Activated CD8-positive, alpha-beta T cell treated with anti-CD3 and anti-CD28 coated beads for 36 hours (primary cell): Measurements from ENCODE around the gene NOM1. TPM values are rescaled to one million over a fixed set of nuclear protein-coding genes. Genes with fewer than 3 reads are reported as not detected.

ENCODE experiments used
- ATAC-seq: fragments of 200-7000 bp; cut with Tn5 transposase; one replicate; pipeline ENCODE4 v1.10.0; 2021; ENCODE audit warnings: mild to moderate bottlenecking, moderate library complexity
- CTCF ChIA-PET: fragments of 350-600 bp; sonication (Branson Sonifier 250); formaldehyde crosslinking; loops from one replicate; lab custom pipeline; 2021; ENCODE audit warnings: antibody characterized with exemption; lab: Charles Lee
- POLR2A ChIA-PET: fragments of 350-600 bp; sonication (Branson Sonifier 250); formaldehyde crosslinking; loops from one replicate; lab custom pipeline; 2021; ENCODE audit warnings: antibody characterized with exemption; lab: Charles Lee
- DNase-seq: peaks from one replicate; pipeline ENCODE4 v3.0.0-alpha.2; 2020
- H3K27ac Mint-ChIP-seq: one replicate; pipeline ENCODE4 v1.8.0; 2021; ENCODE audit warnings: mild to moderate bottlenecking, mixed read lengths
- H3K27me3 Mint-ChIP-seq: one replicate; pipeline ENCODE4 v1.8.0; 2021; ENCODE audit warnings: mixed read lengths
- H3K36me3 Mint-ChIP-seq: one replicate; pipeline ENCODE4 v1.8.0; 2021; ENCODE audit warnings: low read depth, mixed read lengths
- H3K4me1 Mint-ChIP-seq: one replicate; pipeline ENCODE4 v1.8.0; 2021; ENCODE audit warnings: low read depth, mixed read lengths
- H3K4me3 Mint-ChIP-seq: one replicate; pipeline ENCODE4 v1.8.0; 2021; ENCODE audit warnings: mild to moderate bottlenecking, moderate library complexity, mixed read lengths
- H3K9me3 Mint-ChIP-seq: one replicate; pipeline ENCODE4 v1.8.0; 2021; ENCODE audit warnings: mixed read lengths
- CTCF ChIP-seq: fragments of 200-600 bp; IDR thresholded peaks from one replicate; pipeline ENCODE4 v1.8.0; 2022; ENCODE audit warnings: antibody characterized with exemption, mild to moderate bottlenecking
- intact Hi-C: fragments of 100-400 bp; cut with micrococcal nuclease; formaldehyde crosslinking; loops from one replicate; pipeline ENCODE4 v1.10.0; 2022
- total RNA-seq, 2 experiments: library from RNA; stranded (reverse); gene quantifications; one replicate each; pipeline ENCODE4 v1.2.3, GENCODE V29; 2021

NOM1 gene
- total RNA-seq, 2 experiments from 2014 or later = 32.4 to 34.0 TPM

- no peaks in the 10 kb centered on the region for H3K36me3 Mint-ChIP-seq
- no peak for TF ChIP-seq CTCF
- peaks cover 70% of the 10 kb centered on the region for H3K27me3 Mint-ChIP-seq
- H3K27ac Mint-ChIP-seq = no peak overlapping the region
- no peak overlapping the region for H3K4me3 Mint-ChIP-seq
- ChIA-PET CTCF (no interaction called here), POLR2A (interaction anchor here (1.0 kb wide), 1 partner anchor 17 kb away, joined by 5 read pairs; no protein-coding TSS in a partner anchor)
- ATAC-seq = no peak
- H3K9me3 Mint-ChIP-seq = no peaks in the 10 kb centered on the region
- DNase-seq = no peak
- H3K4me1 Mint-ChIP-seq = peaks cover 19% of the 10 kb centered on the region
- intact Hi-C loops = loop anchor here (10.0 kb wide), 1 partner anchor 1499 kb away; no protein-coding TSS in a partner anchor
Measured at GRCh38 chr7:157003445-157003755, 53.9 kb downstream of the NOM1 start.

DNA sequence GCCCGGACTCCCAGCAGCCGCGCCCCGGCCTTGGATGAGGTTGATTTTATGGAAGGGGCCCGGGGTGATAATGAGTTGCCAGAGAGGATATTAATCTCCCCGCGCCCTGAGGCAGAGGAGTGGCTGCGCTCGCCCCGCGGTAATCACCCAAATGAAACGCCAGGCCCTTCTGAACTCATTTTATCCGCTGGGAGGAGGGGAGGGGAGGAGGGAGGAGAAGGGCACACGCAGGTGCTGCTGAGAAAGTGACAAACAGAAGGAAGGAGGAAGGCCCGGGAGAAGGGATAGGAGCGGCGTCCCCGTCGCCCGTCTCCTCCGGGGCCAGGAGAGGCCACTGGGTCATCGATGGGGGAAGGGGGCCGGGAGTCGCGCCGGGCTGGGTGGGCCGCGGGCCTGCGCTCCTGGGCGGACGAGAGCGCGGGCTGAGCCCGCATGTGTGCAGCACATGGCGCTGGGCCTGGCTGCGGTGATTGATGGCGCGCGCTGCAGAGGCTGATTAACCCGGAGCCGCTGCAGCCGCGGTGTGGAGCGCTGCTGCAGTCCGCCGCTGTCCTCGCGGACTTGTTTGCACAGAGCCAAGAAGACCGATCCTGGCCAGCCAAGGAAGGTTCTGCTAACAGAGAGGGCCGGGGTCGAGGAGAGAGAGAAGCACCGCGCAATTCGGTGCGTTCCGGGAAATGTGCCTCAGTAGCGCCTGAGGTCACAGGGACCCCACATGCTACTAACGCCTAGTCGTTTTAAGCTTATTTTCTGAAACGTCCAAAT is 54.4 kb downstream of the NOM1 start:
- Mint-ChIP-seq H3K4me1 (peaks cover 19% of the 10 kb centered on the region), H3K27me3 (peaks cover 70% of the 10 kb centered on the region), H3K4me3 (no peak overlapping the region), H3K27ac (no peak overlapping the region), H3K9me3 (no peaks in the 10 kb centered on the region), H3K36me3 (no peaks in the 10 kb centered on the region)
- DNase-seq (no peak), ATAC-seq (no peak)
- intact Hi-C loops = loop anchor here (10.0 kb wide), 1 partner anchor 1499 kb away; no protein-coding TSS in a partner anchor
- TF ChIP-seq CTCF = no peak
- CTCF ChIA-PET = interaction anchor here (1.2 kb wide), 1 partner anchor 14 kb away, joined by 3 read pairs; no protein-coding TSS in a partner anchor
- POLR2A ChIA-PET = interaction anchor here (1.0 kb wide), 1 partner anchor 16 kb away, joined by 5 read pairs; no protein-coding TSS in a partner anchor

DNA sequence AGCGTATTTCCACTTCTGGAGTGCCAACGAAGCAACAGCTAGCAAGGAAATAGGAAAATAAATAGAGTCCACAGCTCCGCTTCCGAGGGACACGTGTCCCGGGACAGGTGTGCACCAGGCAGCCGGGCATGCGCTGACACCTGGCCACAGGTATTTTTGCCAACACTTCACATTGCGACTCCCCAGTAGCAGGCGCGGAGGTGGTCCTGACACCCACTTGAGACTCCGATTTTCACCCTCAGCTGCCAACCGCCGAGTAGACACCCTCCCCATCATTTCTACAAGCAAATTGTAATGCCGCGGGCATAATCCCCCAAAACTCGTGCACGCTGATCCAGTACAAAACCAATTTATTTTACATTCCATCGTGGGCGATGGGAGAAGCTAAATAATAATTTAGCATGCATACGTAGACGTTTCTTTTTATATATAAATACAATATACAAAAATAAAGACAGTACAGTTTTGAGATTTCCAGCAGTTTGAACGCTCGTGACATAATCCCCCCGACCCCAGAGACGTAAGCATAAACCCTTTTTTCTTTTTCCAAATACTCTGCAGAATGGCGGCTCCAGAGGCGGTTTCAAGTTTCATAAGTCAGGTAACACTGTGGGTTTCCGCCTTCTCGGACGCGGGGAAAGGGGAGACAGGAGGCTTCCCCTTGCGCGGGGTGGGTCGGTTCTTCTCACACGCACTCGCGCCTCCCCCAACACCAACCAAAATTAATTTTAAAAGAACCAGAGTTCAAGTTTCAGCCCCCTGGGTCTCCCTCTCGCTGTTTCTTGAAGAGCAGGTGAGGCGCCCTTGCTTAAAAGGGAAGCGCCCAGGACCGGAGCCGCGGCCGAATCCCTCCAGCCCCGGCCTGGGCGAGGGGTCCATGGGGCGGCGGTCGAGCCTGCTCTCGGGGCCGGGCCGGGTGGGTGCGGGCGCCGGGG is 55.3 kb downstream of the NOM1 start:
- TF ChIP-seq CTCF = no peak
- Mint-ChIP-seq H3K27ac (no peak overlapping the region), H3K27me3 (peaks cover 73% of the 10 kb centered on the region), H3K4me3 (no peak overlapping the region), H3K4me1 (peaks cover 19% of the 10 kb centered on the region), H3K36me3 (no peaks in the 10 kb centered on the region), H3K9me3 (no peaks in the 10 kb centered on the region)
- DNase-seq (no peak), ATAC-seq (no peak)
- CTCF ChIA-PET = interaction anchor here (1.2 kb wide), 1 partner anchor 14 kb away, joined by 3 read pairs; no protein-coding TSS in a partner anchor
- intact Hi-C loops = loop anchor here (10.0 kb wide), 1 partner anchor 1500 kb away; no protein-coding TSS in a partner anchor
- POLR2A ChIA-PET = no interaction called here

- ChIA-PET CTCF (no interaction called here), POLR2A (interaction anchor here (1.1 kb wide), 1 partner anchor 14 kb away, joined by 4 read pairs; no protein-coding TSS in a partner anchor)
- Mint-ChIP-seq H3K36me3 (no peaks in the 10 kb centered on the region), H3K4me1 (peaks cover 17% of the 10 kb centered on the region), H3K27ac (no peak overlapping the region), H3K4me3 (no peak overlapping the region), H3K27me3 (peaks cover 69% of the 10 kb centered on the region), H3K9me3 (no peaks in the 10 kb centered on the region)
- intact Hi-C loops = loop anchor here (10.0 kb wide), 1 partner anchor 1501 kb away; no protein-coding TSS in a partner anchor
- ATAC-seq = no peak
- no peak for DNase-seq
- no peak for TF ChIP-seq CTCF
Measured at GRCh38 chr7:157005456-157006204, 56.1 kb downstream of the NOM1 start.
